ENCODE results near the gene ZNF804A.
A peak's percentile ranks its signal among the peaks of the same experiment; 100 is the strongest.
"Not testable (repeated sequence)": the region's sequence is repeated elsewhere in the genome, so short reads cannot be mapped to it uniquely, and the experiment has no call there.

Gene ZNF804A

DNA sequence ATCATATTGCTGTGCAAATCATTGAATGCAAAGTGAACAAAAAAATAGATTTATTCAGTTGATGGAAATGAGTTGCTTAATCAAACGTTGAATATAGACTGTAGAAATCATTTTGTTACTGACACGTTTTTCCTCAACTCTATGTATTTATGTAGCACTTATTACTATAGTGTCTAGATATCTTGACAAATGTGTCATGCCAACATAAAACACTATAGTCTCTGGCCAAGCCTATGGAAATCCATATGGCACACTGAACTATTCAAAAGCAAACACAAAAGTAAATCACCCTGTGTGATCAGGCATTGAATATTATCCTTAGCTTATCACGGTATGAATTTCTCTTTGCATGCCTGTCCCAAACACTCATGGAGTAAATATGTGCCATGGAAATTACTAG, 131.3 kb downstream of the ZNF804A start:
- no peak for DNase-seq

DNA sequence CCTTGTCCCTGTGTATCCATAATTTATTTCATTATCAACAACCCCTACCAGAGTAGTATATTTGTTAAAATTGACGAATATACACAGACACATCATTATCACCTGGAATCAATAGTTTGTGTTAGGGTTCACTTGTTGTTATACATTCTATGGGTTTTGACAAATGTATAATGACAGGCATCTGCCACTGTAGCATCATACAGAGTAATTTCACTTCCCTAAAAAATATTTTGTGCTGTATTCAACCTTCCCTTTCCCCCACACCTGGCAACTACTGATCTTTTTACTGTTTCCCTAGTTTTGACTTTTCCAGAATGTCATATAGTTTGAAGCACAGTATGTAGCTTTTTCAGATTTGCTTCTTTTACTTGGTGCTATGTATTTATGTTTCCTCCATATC, 132.0 kb downstream of the ZNF804A start:
- no peak for DNase-seq

DNA sequence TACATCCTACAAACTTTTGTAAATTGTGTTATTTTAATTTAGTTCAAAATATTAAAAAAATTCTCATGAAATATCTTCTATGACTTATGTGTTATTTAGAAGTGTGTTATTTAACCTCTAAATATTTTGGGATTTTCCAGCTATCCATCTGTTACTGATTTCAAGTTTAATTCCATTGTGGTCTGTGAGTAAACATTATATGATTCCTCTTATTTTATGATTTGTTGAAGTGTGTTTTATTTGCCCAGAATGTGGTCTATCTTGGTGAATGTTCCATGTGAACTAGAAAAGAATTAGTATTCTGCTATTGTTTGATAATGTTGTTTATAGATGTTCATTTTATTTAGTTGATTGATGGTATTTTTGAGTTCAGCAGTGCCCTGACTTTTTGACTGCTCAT, 136.0 kb downstream of the ZNF804A start:
- no peak for DNase-seq

DNA sequence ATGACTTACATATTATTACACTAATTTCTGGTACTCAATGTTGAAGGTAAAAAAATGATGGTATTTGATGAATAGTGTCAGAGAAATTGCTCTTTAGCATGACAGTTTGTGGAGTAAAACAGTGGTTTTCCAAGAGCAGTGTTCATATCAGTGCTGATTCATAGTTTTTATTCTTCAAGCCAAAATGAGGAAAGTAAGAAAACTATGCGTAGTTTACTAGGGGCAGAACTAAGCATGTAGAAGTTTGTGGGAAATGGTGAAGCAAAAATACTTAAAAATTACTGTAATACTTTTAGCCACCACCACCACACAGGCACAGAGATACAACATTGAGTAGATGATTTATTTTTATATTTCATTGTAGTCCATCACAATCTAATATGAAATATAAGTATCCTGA, 137.3 kb downstream of the ZNF804A start:
- DNase-seq, result no peak

DNA sequence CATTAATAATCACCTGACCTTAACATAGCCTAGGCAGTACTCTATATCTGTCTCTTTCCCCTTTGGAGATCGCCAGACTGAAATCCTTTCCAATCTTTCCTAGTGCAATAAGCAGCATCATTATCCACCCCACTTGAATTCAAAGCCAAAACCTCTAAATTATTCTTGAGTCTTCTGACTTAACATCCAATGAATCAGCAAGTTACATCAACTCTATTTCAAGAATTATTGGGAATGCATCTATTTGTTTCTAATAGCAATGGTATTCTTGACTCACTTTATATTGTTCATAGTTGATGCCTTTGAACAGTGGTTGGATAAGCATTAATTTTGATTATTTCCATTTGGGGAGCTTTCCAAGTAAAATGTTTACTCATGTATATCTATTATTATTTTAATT, 144.8 kb downstream of the ZNF804A start:
- no peak for DNase-seq

DNA sequence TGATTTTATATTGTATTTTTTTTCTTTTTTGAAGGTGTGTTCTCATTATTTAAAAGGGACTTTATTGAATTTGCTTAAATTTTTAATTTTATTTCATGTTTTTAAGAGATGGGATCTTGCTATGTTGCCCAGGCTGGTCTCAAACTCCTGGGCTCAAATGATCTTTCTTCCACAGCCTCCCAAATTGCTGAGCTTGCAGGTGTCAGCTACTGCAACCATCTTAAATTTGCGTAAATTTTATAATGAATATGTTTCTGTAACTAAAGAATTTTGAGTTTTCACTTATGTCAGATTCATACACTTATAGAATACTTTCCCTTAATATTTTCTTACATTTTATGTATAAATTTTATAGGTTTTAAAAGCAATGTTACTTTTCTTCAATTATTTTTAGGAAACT, 157.8 kb downstream of the ZNF804A start:
- DNase-seq, result no peak

DNA sequence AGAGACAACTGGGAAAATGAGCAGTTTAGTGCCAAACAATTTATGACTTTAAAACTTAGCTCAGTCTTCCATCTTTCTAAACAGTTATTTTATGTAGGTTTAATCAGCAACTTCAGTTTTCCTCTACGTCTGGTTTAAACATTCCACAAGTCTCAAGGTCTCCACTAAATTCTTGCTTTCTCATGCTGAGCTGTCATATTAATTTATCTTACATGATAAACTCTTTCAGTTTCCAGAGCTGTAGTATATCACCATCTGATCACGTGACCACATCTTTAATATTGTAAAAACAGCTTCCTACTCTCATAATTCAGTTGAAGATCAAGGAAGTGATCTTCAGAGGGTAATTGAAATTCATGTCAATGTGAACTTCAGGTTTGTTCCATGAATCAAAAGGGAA, 158.6 kb downstream of the ZNF804A start:
- DNase-seq, result no peak

DNA sequence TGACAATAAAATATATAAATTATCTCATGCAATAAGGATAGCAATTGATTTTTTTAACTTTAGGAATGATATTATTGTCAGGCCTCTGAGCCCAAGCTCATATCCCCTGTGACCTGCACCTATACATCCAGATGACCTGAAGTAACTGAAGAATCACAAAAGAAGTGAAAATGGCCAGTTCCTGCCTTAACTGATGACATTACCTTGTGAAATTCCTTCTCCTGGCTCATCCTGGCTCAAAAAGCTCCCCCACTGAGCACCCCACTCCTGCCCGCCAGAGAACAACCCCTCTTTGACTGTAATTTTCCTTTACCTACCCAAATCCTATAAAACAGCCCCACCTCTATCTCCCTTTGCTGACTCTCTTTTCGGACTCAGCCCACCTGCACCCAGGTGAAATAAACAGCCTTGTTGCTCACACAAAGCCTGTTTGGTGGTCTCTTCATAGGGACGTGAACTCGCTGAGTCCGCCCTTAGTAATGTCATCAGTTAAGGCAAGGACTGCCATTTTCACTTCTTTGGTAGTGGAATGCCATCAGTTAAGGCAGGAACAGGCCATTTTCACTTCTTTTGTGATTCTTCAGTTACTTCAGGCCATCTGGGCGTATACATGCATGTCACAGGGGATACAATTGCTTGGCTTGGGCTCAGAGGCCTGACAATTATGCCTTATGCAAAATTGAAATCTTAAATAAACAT, 161.4 kb downstream of the ZNF804A start:
- not testable (repeated sequence) for DNase-seq

DNA sequence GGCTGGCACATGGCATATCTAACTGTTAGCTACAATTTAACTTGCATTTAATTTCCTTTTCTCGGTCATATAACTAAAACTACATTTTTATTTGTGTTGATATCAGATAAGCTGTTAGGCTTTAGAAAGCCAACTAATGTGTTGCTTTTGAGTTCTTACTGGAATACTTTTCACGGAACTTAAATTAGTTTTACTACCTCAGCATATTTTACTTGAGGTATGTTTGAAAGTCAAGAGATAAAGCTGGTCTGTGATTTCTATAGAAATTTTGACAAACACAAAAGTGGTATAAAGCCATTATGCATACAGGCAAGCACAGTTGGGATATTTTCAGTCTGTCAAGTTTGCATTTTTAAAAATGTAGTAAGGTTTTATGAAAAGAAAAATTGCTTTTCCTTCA, 162.6 kb downstream of the ZNF804A start:
- no peak for DNase-seq

DNA sequence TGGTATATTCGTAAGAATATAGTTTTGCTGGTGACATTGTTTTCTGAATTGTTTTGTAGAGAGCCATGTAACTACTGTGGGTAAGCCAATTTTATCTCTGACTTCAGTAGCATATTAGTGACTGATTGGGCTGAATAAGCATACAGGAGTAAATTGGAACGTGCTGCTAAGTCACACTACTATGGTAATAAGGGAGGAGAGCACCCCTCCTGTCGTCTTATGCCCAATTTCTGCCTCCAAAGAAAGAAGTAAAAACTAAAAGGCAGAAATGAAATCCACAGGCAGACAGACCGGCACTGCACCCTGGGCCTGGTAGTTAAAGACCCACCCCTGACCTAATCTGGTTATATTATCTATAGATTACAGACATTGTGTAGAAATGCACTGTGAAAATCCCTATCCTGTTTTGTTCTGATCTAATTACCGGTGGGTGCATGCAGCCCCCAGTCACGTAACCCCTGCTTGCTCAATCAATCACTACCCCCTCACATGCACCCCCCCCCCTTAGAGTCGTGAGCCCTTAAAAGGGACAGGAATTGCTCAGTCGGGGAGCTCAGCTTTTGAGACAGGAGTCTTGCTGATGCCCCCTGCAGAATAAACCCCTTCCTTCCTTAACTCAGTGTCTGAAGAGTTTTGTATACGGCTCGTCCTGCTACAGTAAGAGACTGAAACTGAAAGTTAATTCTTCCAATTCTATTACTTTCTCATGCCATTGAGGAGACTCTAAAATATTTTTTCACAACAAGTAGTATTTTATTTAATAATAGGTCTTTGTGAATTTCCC, 167.0 kb downstream of the ZNF804A start:
- peak; percentile 13 to 25 for DNase-seq

DNA sequence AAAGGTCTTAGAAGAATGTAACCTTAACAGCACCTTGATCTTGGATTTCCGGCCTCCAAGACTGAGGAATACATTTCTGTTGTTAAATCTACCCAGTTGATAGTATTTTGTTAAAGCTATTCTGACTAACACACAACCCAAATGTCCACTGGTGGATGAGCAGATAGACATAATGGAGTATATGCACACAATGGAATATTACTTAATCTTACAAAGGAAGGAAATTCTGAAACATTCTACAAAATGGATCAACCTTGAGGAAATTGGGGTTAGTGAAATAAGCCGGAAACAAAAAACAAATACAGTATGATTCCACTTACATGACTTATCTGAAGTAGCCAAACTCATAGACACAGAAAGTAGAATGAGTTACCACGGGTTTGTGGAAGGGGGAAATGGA, 168.7 kb downstream of the ZNF804A start:
- no peak for DNase-seq

DNA sequence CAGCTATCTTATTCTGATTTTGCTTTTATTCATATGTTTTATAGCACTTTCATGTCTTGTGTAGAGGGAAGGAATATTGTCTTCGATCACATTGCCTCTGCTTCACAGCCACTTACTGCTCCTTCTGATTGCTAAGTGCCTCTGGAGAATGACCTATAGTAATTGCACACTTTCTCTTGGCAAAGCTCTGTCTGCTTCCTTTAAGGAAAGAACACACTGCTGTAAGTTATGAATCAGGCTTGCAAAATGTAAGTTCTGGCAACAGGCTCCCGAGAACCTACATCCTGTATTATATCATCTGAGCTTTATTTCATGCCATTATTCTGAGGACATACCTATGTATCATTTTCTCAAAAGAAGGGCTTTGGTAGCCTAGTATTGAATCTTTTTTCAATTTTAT, 170.7 kb downstream of the ZNF804A start:
- peak; percentile 41 to 69 for DNase-seq

DNA sequence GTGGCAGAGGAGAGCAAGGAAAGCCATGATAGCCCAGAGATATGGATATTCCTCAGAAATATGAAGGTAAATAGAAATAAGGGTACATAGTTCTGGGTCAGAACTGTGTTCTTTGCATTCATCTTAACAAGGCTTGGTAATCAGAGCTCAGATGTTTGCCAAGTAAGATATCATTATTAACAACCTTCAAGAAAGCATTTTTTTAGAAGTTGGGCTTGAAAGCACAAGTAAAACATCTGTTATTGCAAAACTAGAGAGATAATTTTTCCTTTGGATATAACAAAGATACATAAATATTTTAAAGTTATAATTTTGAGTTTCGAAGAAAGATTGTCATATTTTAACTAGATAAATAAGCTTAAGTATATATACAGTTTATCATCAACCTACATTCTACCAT, 171.4 kb downstream of the ZNF804A start:
- DNase-seq, result no peak

DNA sequence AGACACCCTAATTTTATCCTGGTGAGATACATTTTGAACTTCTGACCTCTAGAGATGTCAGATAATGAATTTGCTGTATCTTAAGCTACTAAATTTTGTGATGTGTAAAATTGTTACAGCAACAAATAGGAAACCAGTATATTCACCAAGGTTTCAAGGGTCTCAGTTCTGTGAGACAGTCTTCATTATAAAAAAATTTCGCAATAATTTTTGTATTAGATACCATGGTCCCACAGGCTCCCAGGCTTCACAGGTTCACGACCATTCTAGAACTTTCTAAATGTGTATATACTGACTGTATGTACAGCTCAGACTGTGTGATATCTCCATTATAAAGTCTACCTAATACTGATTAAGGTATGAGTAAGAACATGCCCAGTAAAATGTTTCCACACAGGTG, 181.4 kb downstream of the ZNF804A start:
- no peak for DNase-seq

DNA sequence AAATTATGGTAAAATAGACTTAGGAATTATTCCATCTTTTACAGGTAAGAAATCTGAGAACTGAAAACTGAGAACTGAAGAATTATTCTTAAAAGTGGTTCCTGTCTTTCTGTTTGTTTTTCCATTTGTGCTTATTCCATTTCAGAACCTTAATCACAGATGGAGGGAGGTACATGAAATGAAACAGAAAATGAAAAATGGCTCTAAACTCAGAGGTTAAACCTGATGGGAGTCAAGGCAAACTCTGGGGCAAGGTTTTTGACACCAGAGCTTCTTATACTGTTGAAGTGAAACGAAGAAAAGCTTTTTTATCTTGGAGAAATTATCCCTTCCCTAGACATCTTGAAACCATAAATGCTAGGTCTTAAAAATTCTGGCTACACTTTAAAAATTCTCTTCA, 182.1 kb downstream of the ZNF804A start:
- DNase-seq, result no peak

DNA sequence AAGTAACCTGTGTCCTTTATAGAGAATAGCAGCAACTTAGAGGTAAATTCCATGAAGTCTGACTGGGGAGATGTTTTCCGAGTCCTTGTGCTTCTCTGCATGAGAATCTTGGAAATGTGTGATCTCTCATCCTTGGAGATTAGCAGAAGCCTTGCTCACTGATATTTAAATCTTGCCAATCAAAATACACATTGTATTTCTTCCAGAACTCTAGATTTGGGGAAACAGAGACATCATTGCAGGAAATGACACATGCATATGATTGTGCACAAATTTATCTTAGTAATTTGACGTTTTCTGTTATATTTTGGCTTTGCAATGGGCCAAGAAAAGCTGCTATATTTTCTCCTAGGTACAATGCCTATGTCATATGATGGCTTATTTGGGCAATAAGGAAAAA, 182.6 kb downstream of the ZNF804A start:
- no peak for DNase-seq

DNA sequence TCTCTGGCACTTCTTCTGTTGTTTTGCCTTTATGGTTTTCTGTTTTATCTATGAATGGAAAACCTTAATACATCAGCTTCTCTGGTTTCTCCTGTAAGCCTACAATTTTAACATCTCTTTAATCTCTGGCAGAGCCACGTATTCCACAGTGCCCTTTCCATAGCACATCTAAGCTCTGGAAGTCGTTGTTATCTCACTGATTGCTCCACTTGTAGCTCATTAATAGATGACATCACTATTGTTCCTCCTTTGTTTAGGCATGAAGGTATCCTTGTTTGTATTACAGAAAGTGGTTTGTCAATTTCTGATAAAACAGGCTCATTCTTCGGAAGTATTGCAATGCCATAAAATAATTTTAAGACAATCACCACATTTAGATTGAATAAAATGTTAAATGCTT, 185.2 kb downstream of the ZNF804A start:
- DNase-seq, result no peak

DNA sequence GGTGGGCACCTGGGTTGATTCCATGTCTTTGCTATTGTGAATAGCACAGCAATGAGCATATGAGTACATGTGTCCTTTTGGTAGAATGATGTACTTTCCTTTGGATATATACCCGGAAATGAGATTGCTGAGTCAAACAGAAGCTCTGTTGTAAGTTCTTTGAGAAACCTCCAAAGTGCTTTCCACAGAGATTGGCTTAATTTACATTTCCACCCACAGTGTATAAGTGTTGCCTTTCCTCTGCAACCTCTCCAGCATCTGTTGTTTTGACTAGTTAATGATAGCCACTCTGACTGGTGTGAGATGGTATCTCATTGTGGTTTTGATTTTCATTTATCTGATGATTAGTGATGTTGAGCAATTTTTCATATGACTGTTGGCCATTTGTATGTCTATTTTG, 194.8 kb downstream of the ZNF804A start:
- no peak for DNase-seq

DNA sequence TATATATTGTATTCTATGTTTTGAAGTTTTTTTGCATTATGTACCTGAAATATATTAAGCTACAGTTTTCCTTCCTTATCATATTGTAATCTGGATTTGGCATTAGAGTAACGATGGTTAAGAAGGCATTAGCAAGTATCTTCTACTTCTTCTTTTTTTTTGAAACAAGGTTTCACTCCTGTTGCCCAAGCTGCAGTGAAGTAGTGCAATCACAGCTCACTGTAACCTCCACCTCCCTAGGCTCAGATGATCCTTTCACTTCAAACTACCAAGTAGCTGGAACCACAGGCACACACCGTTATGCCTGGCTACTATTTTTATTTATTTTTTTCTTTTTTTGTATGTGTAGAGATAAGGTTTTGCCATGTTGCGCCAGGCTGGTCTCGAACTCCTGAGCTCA, 201.1 kb downstream of the ZNF804A start:
- peak; percentile 10 to 26 for DNase-seq

DNA sequence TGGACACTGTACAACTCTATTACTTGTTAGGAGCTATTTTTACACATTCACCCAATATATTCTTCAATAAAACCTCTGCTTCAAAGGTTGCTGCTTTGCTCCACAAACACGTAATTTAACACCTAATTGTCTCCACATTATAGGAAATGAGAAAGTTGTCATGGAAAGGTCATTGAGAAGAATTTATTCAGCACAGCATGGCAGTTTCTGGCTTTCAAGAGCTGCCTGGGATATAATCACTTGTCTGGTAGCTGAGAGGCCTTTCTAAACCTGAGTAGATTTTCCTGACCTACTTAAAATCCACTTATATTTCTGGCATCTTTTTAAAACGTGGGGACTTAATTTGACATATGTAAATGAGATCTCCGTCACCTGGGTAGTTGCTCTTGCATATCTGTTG, 216.1 kb downstream of the ZNF804A start:
- no peak for DNase-seq

DNA sequence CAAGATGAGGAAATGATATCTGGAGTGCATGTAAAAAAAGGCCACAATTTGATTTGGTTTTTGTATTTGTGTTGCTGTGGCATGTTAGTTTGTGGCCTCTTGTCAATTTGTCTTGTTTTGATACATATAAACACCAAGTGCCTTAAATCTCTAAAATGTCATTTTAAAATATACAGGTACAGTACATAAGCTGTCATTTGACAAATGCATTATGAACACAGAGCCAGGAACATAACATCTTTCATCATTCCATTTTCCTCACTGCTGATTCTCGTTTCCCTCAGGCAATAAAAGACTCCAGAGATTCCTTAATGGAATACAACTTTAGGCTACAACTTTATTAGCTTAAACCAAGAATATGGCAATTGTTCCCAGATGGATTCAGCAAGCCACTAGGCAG, 217.5 kb downstream of the ZNF804A start:
- DNase-seq, result no peak

DNA sequence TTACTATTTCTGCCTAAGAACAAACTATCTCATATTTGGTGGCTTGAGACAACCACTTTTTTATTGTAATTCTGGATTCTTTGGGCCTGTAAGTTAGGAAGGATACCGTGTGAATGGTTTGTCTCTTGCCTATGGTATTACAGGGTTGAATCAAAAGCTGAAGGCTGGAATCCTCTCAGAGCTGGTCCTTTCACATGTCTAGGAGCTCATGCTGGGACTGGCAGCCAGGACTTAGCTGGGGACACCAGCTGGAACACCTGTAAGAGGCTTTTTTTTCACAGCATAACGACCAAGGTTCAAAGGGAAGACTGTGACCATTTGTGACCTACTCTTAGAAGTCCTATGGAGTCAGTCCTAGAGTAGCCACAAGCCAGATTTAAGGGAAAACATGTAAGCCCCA, 226.3 kb downstream of the ZNF804A start:
- DNase-seq, result no peak

DNA sequence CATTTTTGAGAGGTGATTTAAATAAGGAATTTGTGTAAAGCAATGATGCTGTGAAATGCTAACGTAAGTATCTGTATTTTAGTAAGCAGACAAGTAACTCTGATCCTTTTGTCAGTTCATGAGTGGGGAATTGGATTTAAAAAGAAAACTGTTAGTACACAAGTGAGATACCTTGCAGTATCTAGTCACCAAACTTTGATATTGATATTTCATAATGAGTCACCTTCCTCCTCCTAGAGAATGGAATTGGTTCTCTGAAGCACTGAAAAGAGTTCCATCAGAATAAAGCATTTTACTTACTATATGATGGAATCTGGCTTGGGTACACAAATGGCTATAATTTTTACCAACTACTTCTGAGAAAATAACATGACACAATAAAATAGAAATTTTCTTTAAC, 232.2 kb downstream of the ZNF804A start:
- DNase-seq, result no peak

DNA sequence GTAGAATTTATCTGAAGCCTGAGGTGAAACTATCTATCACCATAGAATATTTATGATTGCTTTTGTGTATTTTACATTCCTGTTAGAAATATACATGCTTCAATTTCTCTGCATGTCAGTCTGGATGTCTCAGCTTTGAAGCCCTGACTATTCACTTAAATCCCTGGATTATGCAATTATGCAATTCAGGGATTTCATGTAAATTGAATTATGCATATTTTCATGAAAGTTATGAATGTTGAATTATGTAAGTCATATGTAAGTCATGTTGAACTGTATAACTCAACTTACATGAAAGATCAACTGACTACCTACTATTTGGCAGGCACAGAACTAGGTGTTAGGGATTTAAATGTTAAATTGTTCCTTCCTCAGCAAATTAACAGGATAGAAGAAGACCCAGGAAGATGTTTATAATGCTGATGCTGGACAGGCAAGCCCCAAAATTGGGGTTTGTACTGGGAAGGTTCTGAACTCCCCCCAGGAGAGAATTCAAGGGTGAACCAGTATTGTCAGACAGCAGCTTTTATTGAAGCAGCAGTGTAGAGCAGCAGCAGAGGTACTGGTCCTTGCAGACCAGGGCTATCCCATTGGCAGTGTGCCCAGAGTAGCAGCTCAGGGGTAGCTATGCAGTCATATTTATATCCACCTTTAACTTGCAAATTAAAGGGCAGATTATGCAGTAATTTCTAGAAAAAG, 236.5 kb downstream of the ZNF804A start:
- DNase-seq, result no peak

All from inflammatory macrophage treated with lipopolysaccharide for 1 hour (primary cell).